ENCODE measurements around the gene SLC6A19. TPM values are rescaled to one million over a fixed set of nuclear protein-coding genes. Genes with fewer than 3 reads are reported as not detected.

The SLC6A19 gene
- total RNA-seq, 2 experiments from 2014 or later, result not detected

- Mint-ChIP-seq H3K27me3 (no peaks in the 10 kb centered on the region), H3K9me3 (no peaks in the 10 kb centered on the region), H3K4me1 (ENCODE audit: low read depth) (no peaks in the 10 kb centered on the region), H3K36me3 (ENCODE audit: low read depth) (no peaks in the 10 kb centered on the region), H3K27ac (no peak overlapping the region), H3K4me3 (no peak overlapping the region)
- DNase-seq (no peak), ATAC-seq (ENCODE audit: poor library complexity) (no peak)
- H3K4me3 ChIP-seq (ENCODE audit: low read length), result no peak overlapping the region
- intact Hi-C loops (cut with DNase I, micrococcal nuclease), result no loop called here
- CTCF ChIA-PET, result no interaction called here
- POLR2A ChIA-PET, result no interaction called here
- H3K9me3 ChIP-seq (ENCODE audit: control insufficient read depth in 1 of 2, insufficient read depth in 1 of 2, low read length in 2 of 2), result peaks cover 0 to 15% of the 10 kb centered on the region in 2 experiments
- no peak overlapping the region for H3K27ac ChIP-seq (ENCODE audit: low read depth in 1 of 2, low read length in 2 of 2)
- H3K4me1 ChIP-seq (ENCODE audit: insufficient read depth, low read length), result no peaks in the 10 kb centered on the region
- TF ChIP-seq, protein P1, sequence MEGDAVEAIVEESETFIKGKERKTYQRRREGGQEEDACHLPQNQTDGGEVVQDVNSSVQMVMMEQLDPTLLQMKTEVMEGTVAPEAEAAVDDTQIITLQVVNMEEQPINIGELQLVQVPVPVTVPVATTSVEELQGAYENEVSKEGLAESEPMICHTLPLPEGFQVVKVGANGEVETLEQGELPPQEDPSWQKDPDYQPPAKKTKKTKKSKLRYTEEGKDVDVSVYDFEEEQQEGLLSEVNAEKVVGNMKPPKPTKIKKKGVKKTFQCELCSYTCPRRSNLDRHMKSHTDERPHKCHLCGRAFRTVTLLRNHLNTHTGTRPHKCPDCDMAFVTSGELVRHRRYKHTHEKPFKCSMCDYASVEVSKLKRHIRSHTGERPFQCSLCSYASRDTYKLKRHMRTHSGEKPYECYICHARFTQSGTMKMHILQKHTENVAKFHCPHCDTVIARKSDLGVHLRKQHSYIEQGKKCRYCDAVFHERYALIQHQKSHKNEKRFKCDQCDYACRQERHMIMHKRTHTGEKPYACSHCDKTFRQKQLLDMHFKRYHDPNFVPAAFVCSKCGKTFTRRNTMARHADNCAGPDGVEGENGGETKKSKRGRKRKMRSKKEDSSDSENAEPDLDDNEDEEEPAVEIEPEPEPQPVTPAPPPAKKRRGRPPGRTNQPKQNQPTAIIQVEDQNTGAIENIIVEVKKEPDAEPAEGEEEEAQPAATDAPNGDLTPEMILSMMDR (IDR thresholded peaks at IDR 0.05), result no peak
- no peaks in the 10 kb centered on the region for H3K27me3 ChIP-seq (ENCODE audit: control insufficient read depth in 1 of 2, insufficient read depth in 2 of 2, low read length in 2 of 2)
- H3K36me3 ChIP-seq (ENCODE audit: insufficient read depth, low read length), result no peaks in the 10 kb centered on the region
These were observed 12.2 kb downstream of the SLC6A19 start for GRCh38 chr5:1213508-1214162.

GRCh38 chr5:1214163-1214935 lies 13.0 kb downstream of the SLC6A19 start:
- no peaks in the 10 kb centered on the region for H3K36me3 Mint-ChIP-seq (ENCODE audit: low read depth)
- H3K4me3 ChIP-seq (ENCODE audit: low read length), result no peak overlapping the region
- no peaks in the 10 kb centered on the region for H3K4me1 ChIP-seq (ENCODE audit: insufficient read depth, low read length)
- no peaks in the 10 kb centered on the region for H3K36me3 ChIP-seq (ENCODE audit: insufficient read depth, low read length)
- H3K27me3 ChIP-seq (ENCODE audit: control insufficient read depth in 1 of 2, insufficient read depth in 2 of 2, low read length in 2 of 2), result no peaks in the 10 kb centered on the region
- H3K27me3 Mint-ChIP-seq, result no peaks in the 10 kb centered on the region
- CTCF ChIA-PET, result no interaction called here
- peaks cover 0 to 15% of the 10 kb centered on the region in 2 experiments for H3K9me3 ChIP-seq (ENCODE audit: control insufficient read depth in 1 of 2, insufficient read depth in 1 of 2, low read length in 2 of 2)
- intact Hi-C loops (cut with DNase I, micrococcal nuclease), result no loop called here
- no peaks in the 10 kb centered on the region for H3K4me1 Mint-ChIP-seq (ENCODE audit: low read depth)
- H3K4me3 Mint-ChIP-seq, result no peak overlapping the region
- no peaks in the 10 kb centered on the region for H3K9me3 Mint-ChIP-seq
- ATAC-seq (ENCODE audit: poor library complexity) (no peak), DNase-seq (no peak)
- POLR2A ChIA-PET, result no interaction called here
- TF ChIP-seq, protein P1 (IDR thresholded peaks at IDR 0.05), result no peak
- no peak overlapping the region for H3K27ac ChIP-seq (ENCODE audit: low read depth in 1 of 2, low read length in 2 of 2)
- H3K27ac Mint-ChIP-seq, result no peak overlapping the region

GRCh38 chr5:1214936-1215220 lies 13.5 kb downstream of the SLC6A19 start:
- no peak for ATAC-seq (ENCODE audit: poor library complexity)
- CTCF ChIA-PET, result no interaction called here
- H3K9me3 Mint-ChIP-seq, result no peaks in the 10 kb centered on the region
- H3K36me3 ChIP-seq (ENCODE audit: insufficient read depth, low read length), result no peaks in the 10 kb centered on the region
- no peak overlapping the region for H3K27ac Mint-ChIP-seq
- no peaks in the 10 kb centered on the region for H3K27me3 ChIP-seq (ENCODE audit: control insufficient read depth in 1 of 2, insufficient read depth in 2 of 2, low read length in 2 of 2)
- no peaks in the 10 kb centered on the region for H3K4me1 ChIP-seq (ENCODE audit: insufficient read depth, low read length)
- intact Hi-C loops (cut with DNase I, micrococcal nuclease), result no loop called here
- TF ChIP-seq, protein P1 (IDR thresholded peaks at IDR 0.05), result no peak
- peaks cover 0 to 15% of the 10 kb centered on the region in 2 experiments for H3K9me3 ChIP-seq (ENCODE audit: control insufficient read depth in 1 of 2, insufficient read depth in 1 of 2, low read length in 2 of 2)
- H3K27me3 Mint-ChIP-seq, result no peaks in the 10 kb centered on the region
- H3K36me3 Mint-ChIP-seq (ENCODE audit: low read depth), result no peaks in the 10 kb centered on the region
- no peak for DNase-seq
- no peaks in the 10 kb centered on the region for H3K4me1 Mint-ChIP-seq (ENCODE audit: low read depth)
- POLR2A ChIA-PET, result interaction anchor here (0.8 kb wide), 1 partner anchor 98 kb away, joined by 3 read pairs; no protein-coding TSS in a partner anchor
- no peak overlapping the region for H3K4me3 ChIP-seq (ENCODE audit: low read length)
- H3K4me3 Mint-ChIP-seq, result no peak overlapping the region
- no peak overlapping the region for H3K27ac ChIP-seq (ENCODE audit: low read depth in 1 of 2, low read length in 2 of 2)
